GM23338 (cell line): ENCODE results near the gene MEX3B. TPM values are rescaled to one million over a fixed set of nuclear protein-coding genes. Genes with fewer than 3 reads are reported as not detected.

Source experiments
- ATAC-seq: fragments of 200-7000 bp; cut with Tn5 transposase; 3 replicates; pipeline ENCODE4 v1.9.1; 2020
- DNase-seq: peaks from one replicate; pipeline ENCODE4 v3.0.0-alpha.2; 2015; ENCODE audit warnings: low spot score
- H2AFZ ChIP-seq: fragments of 200-600 bp; sonication (generic); 2 replicates; pipeline ENCODE4 v1.8.0; 2016; ENCODE audit warnings: antibody characterized with exemption, mild to moderate bottlenecking, moderate library complexity
- H3F3A ChIP-seq: fragments of 200-600 bp; sonication (generic); replicated peaks from 2 replicates; pipeline ENCODE4 v1.8.0; 2017; ENCODE audit warnings: antibody characterized with exemption, mixed run types, low read depth
- H3K27ac ChIP-seq: fragments of 200-600 bp; sonication (generic); 2 replicates; pipeline ENCODE4 v1.6.1; 2016; ENCODE audit warnings: low read depth
- H3K27me3 ChIP-seq: fragments of 200-600 bp; sonication (generic); 2 replicates; pipeline ENCODE4 v1.8.0; 2016; ENCODE audit warnings: mild to moderate bottlenecking, mixed run types, moderate library complexity; ENCODE audit not compliant: insufficient read depth
- H3K36me3 ChIP-seq: fragments of 200-600 bp; sonication (generic); 2 replicates; pipeline ENCODE4 v1.8.0; 2016; ENCODE audit warnings: mild to moderate bottlenecking; ENCODE audit not compliant: insufficient read depth
- H3K4me1 ChIP-seq: fragments of 200-600 bp; sonication (generic); 2 replicates; pipeline ENCODE4 v1.8.0; 2016; ENCODE audit warnings: mild to moderate bottlenecking, moderate library complexity; ENCODE audit not compliant: insufficient read depth
- H3K4me2 ChIP-seq: fragments of 200-600 bp; sonication (generic); 2 replicates; pipeline ENCODE4 v1.7.1; 2017; ENCODE audit warnings: mixed run types
- H3K4me3 ChIP-seq: fragments of 200-600 bp; sonication (generic); 2 replicates; pipeline ENCODE4 v1.6.1; 2016; ENCODE audit warnings: mixed run types
- H3K79me2 ChIP-seq: fragments of 200-600 bp; sonication (generic); replicated peaks from 2 replicates; pipeline ENCODE4 v1.8.0; 2017; ENCODE audit warnings: mild to moderate bottlenecking; ENCODE audit not compliant: insufficient read depth
- H3K9me2 ChIP-seq: fragments of 200-600 bp; sonication (generic); 2 replicates; pipeline ENCODE4 v1.8.0; 2017; ENCODE audit not compliant: insufficient read depth
- H4K20me1 ChIP-seq: fragments of 200-600 bp; sonication (generic); replicated peaks from 2 replicates; pipeline ENCODE4 v1.8.0; 2017; ENCODE audit warnings: mild to moderate bottlenecking; ENCODE audit not compliant: insufficient read depth
- H3K27ac Mint-ChIP-seq: 2 replicates; pipeline ENCODE4 v1.8.0; 2020; ENCODE audit warnings: inconsistent platforms, mild to moderate bottlenecking, moderate library complexity, mixed read lengths
- H3K27me3 Mint-ChIP-seq: 3 replicates; pipeline ENCODE4 v1.8.0; 2022; ENCODE audit warnings: low read depth, mild to moderate bottlenecking, moderate library complexity, mixed read lengths, inconsistent platforms; ENCODE audit not compliant: insufficient read depth, poor library complexity
- H3K36me3 Mint-ChIP-seq: 3 replicates; pipeline ENCODE4 v1.8.0; 2021; ENCODE audit warnings: low read depth, mild to moderate bottlenecking, inconsistent platforms, moderate library complexity, mixed read lengths
- H3K4me1 Mint-ChIP-seq: 3 replicates; pipeline ENCODE4 v1.8.0; 2020; ENCODE audit warnings: mild to moderate bottlenecking, inconsistent platforms, mixed read lengths
- H3K4me3 Mint-ChIP-seq: 3 replicates; pipeline ENCODE4 v1.8.0; 2021; ENCODE audit warnings: moderate library complexity, mild to moderate bottlenecking, inconsistent platforms, mixed read lengths
- H3K9me3 Mint-ChIP-seq: 3 replicates; pipeline ENCODE4 v1.8.0; 2020; ENCODE audit warnings: moderate library complexity, mild to moderate bottlenecking, inconsistent platforms, mixed read lengths
- CREB1 ChIP-seq: fragments of 250-450 bp; sonication (Bioruptor Pico); IDR thresholded peaks from 2 replicates; pipeline ENCODE4 v1.5.0; 2020; ENCODE audit warnings: low read depth, mild to moderate bottlenecking, moderate library complexity
- EZH2phosphoT487 ChIP-seq: fragments of 200-600 bp; sonication (generic); IDR thresholded peaks from one replicate; pipeline ENCODE4 v1.8.1; 2018; ENCODE audit warnings: antibody characterized with exemption; ENCODE audit not compliant: unreplicated experiment
- ZNF114 ChIP-seq: fragments of 250-450 bp; sonication (Bioruptor Pico); IDR thresholded peaks from 2 replicates; pipeline ENCODE4 v1.5.0; 2020; ENCODE audit warnings: mild to moderate bottlenecking, moderate library complexity
- ZNF331 ChIP-seq: fragments of 250-450 bp; sonication (Bioruptor Pico); IDR thresholded peaks from 2 replicates; pipeline ENCODE4 v1.5.0; 2020; ENCODE audit warnings: low read depth, mild to moderate bottlenecking, moderate library complexity
- polyA plus RNA-seq: library from polyadenylated mRNA; unstranded; fragments of >200 nt; fragmentation: Nextera tagmentation; extraction: Ambion mirVana; gene quantifications from 2 replicates; pipeline ENCODE4 v1.2.1, GENCODE V29; 2016
- total RNA-seq: library from RNA; depleted of rRNA; stranded (reverse); fragments of >200 nt; shearing (Covaris generic); gene quantifications from 2 replicates; pipeline ENCODE4 v1.2.3, GENCODE V29; 2014; rRNA removed

MEX3B gene
- total and polyA plus RNA-seq, 2 experiments from 2014 or later: 5.3 to 15.7 TPM

GRCh38 chr15:81992523-81992922, 53.3 kb downstream of the MEX3B start:
- Mint-ChIP-seq H3K36me3 (peaks cover 31% of the 10 kb centered on the region), H3K27me3 (peaks cover 2% of the 10 kb centered on the region)
- H3K4me2 ChIP-seq: no peak overlapping the region

More at GRCh38 chr15:81992523-81992922, 53.3 kb downstream of the MEX3B start:
- no peak overlapping the region for H3K4me3 Mint-ChIP-seq
- Histone ChIP-seq H3F3A (no peaks in the 10 kb centered on the region), H3K36me3 (no peaks in the 10 kb centered on the region; the same call in 1 of the 2 replicates), H3K9me2 (peaks cover 7% of the 10 kb centered on the region; the same call in 1 of the 2 replicates), H3K79me2 (peaks cover 39% of the 10 kb centered on the region), H3K4me1 (peaks cover 11% of the 10 kb centered on the region), H3K27me3 (no peaks in the 10 kb centered on the region), H3K4me3 (no peak overlapping the region), H3K27ac (no peak overlapping the region), H4K20me1 (no peaks in the 10 kb centered on the region; the same call in 1 of the 2 replicates), H2AFZ (no peak overlapping the region)
- peaks cover 35% of the 10 kb centered on the region for H3K9me3 Mint-ChIP-seq
- TF ChIP-seq EZH2phosphoT487 (no peak), ZNF331 (CRISPR knock-in tag) (no peak), CREB1 (CRISPR knock-in tag) (no peak), ZNF114 (CRISPR knock-in tag) (no peak)
- no peak overlapping the region for H3K27ac Mint-ChIP-seq
- no peak for DNase-seq
- H3K4me1 Mint-ChIP-seq: peaks cover 11% of the 10 kb centered on the region
- ATAC-seq: no peak

Other genes starting within 250 kb of the MEX3B start
- 46.4 and 58.7 TPM in 2 replicates for gene EFL1, start 216.7 kb upstream of the MEX3B start, total RNA-seq
- 11.8 and 15.4 TPM in 2 replicates for gene EFL1, start 216.7 kb upstream of the MEX3B start, polyA plus RNA-seq
- gene SAXO2, start 216.8 kb upstream of the MEX3B start, total RNA-seq: 0.73 TPM in 1 of 2 replicates, not detected in the other
- gene SAXO2, start 216.8 kb upstream of the MEX3B start, polyA plus RNA-seq: 4.9 and 10.1 TPM in 2 replicates